Prostate gland (tissue), 2 donors: ENCODE measurements around the gene ACBD5.

Source experiments
- CTCF ChIP-seq, 4 experiments: fragments of 200-600 bp in 2 of 4; fragments of 450-650 bp in 2 of 4; sonication (generic) in 2 of 4; IDR thresholded peaks; 1 replicate in 3 of 4; 2 replicates in 1 of 4; pipeline ENCODE4 v1.5.1; 2016 to 2019; ENCODE audit warnings: antibody characterized with exemption in 4 of 4, mild to moderate bottlenecking in 2 of 4, moderate library complexity in 2 of 4
- POLR2A ChIP-seq: fragments of 450-650 bp; IDR thresholded peaks from one replicate; pipeline ENCODE4 v1.6.1; 2016; ENCODE audit warnings: antibody characterized with exemption, mild to moderate bottlenecking
- POLR2AphosphoS5 ChIP-seq: sonication (generic); formaldehyde crosslinking; IDR thresholded peaks from one replicate; pipeline ENCODE4 v1.6.1; 2017; ENCODE audit warnings: antibody characterized with exemption

GRCh38 chr10:27188897-27189296, 51.7 kb downstream of the ACBD5 start:
- no peak for TF ChIP-seq CTCF (IDR thresholded peaks at IDR 0.05)
- TF ChIP-seq POLR2A: no peak
- TF ChIP-seq POLR2AphosphoS5: no peak
